Gastrocnemius medialis (tissue), 4 donors: ENCODE measurements around the gene GMPR2.

ENCODE experiments used
- CTCF ChIP-seq, 5 experiments: fragments of 450-650 bp in 3 of 5; fragments of 200-600 bp in 2 of 5; sonication (generic) in 2 of 5; IDR thresholded peaks in 4 of 5; conservative IDR thresholded peaks in 1 of 5; 1 replicate in 4 of 5; 2 replicates in 1 of 5; pipeline ENCODE4 v1.5.1; 2016 to 2019; ENCODE audit warnings: antibody characterized with exemption in 5 of 5, mild to moderate bottlenecking in 3 of 5, moderate library complexity in 3 of 5
- POLR2A ChIP-seq, 2 donors: fragments of 450-650 bp; IDR thresholded peaks; one replicate each; pipeline ENCODE4 v1.6.1; 2017; ENCODE audit warnings: antibody characterized with exemption in 2 of 2, mild to moderate bottlenecking in 2 of 2, moderate library complexity in 2 of 2

DNA sequence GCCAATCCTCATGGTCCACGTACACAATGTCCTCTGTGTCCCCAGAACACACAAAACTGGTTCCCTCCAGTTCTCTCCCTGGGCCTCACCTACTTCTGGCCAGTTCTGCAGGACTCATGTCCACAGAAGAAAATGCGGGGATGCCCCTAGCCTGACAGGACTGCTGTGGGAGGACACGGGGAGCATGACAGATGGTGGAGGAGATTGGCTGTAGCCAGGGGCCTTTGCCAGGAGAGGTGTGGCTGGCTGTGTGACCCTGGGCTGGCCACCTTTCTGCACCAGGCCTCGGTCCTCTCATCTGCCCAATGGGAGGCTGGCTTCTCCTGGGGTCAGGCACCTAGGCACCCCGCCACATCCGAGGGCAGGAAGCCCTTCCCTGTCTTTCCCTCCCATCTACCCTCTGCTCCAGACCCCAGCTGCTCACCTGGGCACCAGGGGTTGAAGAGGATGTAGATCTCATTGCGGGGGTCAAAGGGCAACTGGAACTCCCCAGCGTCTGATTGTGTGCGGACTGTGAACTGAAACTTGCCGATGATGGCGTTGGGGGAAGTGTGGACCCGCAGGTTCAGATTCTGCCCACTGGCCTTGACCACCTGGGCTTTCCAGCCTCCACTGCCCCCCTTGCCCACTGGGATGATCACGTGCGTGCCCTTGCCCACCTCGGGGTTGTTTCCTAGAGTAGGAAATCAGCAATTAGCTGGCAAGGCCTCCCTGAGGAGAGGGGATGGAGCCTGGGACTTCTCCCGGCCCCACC, 27.5 kb downstream of the GMPR2 start:
- TF ChIP-seq CTCF (IDR thresholded peaks at IDR 0.05 in 4 of 5, conservative IDR thresholded peaks at IDR 0.05 in 1 of 5) (no peak), POLR2A (IDR thresholded peaks at IDR 0.05) (no peak)
